ENCODE data around the gene IQGAP2. TPM values are rescaled to one million over a fixed set of nuclear protein-coding genes. Genes with fewer than 3 reads are reported as not detected.

Gene IQGAP2
- total and polyA plus RNA-seq, 2 of the 8 experiments (the other 6 are each of a cell fraction or from before 2014, with no cell fraction given): 19.7 to 66.0 TPM

DNA sequence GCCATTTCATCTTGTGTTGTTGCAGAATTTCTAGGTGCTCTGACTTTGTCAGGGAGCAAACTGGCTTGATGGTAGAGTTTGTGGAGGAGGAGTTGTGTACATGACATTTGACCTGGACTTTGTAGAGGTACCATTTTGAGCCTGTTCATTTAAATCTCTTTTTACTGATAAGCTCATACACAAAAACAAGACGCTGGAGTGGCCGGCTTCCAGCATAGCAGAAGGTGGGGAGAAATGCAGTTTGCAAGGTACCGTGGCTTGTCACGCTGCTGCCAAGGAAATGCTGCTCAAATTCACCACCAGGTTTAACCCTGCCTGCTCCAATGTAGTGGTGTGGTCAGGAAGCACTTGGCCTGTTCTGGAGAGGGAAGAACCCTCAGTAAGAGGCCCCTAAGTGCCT is 18.9 kb upstream of the IQGAP2 start:
- peak overlapping the region; percentile 84; the same call in 1 of the 2 replicates for H2AFZ ChIP-seq (ENCODE audit: low read length)
- no peak overlapping the region for H3K56ac ChIP-seq (replicated peaks; ENCODE audit: insufficient read length, low read depth, low read length)
- no peak overlapping the region for H2BK12ac ChIP-seq (ENCODE audit: low read depth, low read length)
- no peak overlapping the region for H3K4me2 ChIP-seq (ENCODE audit: insufficient read depth in 1 of 2, low read depth in 2 of 2, low read length in 2 of 2)
- no peak overlapping the region for H2BK120ac ChIP-seq (replicated peaks; ENCODE audit: low read depth, low read length)
- no peak overlapping the region for H3K18ac ChIP-seq (ENCODE audit: extremely low read depth, low read length)
- H3K36me3 ChIP-seq (ENCODE audit: control insufficient read depth in 2 of 4, insufficient read depth in 4 of 4, low read length in 3 of 4): no peaks in the 10 kb centered on the region
- no peak overlapping the region for H3K14ac ChIP-seq (ENCODE audit: insufficient read length)
- no peak overlapping the region for H2AK5ac ChIP-seq (ENCODE audit: low read depth, low read length)
- H3K79me1 ChIP-seq (ENCODE audit: low read depth, low read length): no peaks in the 10 kb centered on the region
- no peak for FAIRE-seq
- no peak overlapping the region for H3K9ac ChIP-seq (replicated peaks in 1 of 4; ENCODE audit: extremely low read depth in 1 of 4, low read depth in 3 of 4, low read length in 3 of 4)
- no peak overlapping the region for H2BK15ac ChIP-seq (ENCODE audit: low read length)
- DNase-seq (ENCODE audit: low read depth in 1 of 2, low spot score in 2 of 2): no peak
- H3K23ac ChIP-seq (ENCODE audit: insufficient read length): no peak overlapping the region
- no peaks in the 10 kb centered on the region for H3K79me2 ChIP-seq (ENCODE audit: control insufficient read depth in 1 of 2, insufficient read depth in 2 of 2, low read length in 2 of 2)
- no peaks in the 10 kb centered on the region for H3K27me3 ChIP-seq (replicated peaks in 1 of 4; ENCODE audit: control insufficient read depth in 3 of 4, extremely low read depth in 1 of 4, insufficient read depth in 3 of 4, low read length in 3 of 4)
- peak overlapping the region; percentile 65; the same call in 1 of the 2 replicates for H4K8ac ChIP-seq (ENCODE audit: extremely low read depth, insufficient read depth, low read length)
- no peaks in the 10 kb centered on the region for H3K9me3 ChIP-seq (ENCODE audit: insufficient read depth in 2 of 2, low read depth in 1 of 2, low read length in 1 of 2)
- no peaks in the 10 kb centered on the region for H3K23me2 ChIP-seq (ENCODE audit: low read depth, low read length)
- H2BK5ac ChIP-seq (ENCODE audit: low read depth, low read length): no peak overlapping the region
- ChIA-PET CTCF (ENCODE audit: partially characterized antibody) (interaction anchor here (0.9 to 1.8 kb wide), 6 partner anchors 10 to 238 kb away, joined by 3 to 4 read pairs (median 3); no protein-coding TSS in a partner anchor), POLR2A (ENCODE audit: partially characterized antibody) (interaction anchor here (0.6 kb wide), 1 partner anchor 339 kb away, joined by 3 read pairs; no protein-coding TSS in a partner anchor)
- no peak overlapping the region for H3K4ac ChIP-seq (replicated peaks; ENCODE audit: insufficient read length, low read depth, low read length)
- no peaks in the 10 kb centered on the region for H4K20me1 ChIP-seq (replicated peaks in 1 of 2; ENCODE audit: control insufficient read depth in 1 of 2, insufficient read depth in 2 of 2, low read length in 2 of 2)
- no peak overlapping the region for H3K4me3 ChIP-seq (ENCODE audit: extremely low read depth in 1 of 4, insufficient read depth in 2 of 4, low read depth in 3 of 4, low read length in 4 of 4)
- no peak overlapping the region for H4K91ac ChIP-seq (replicated peaks; ENCODE audit: insufficient read length, low read length)
- no peak overlapping the region for H2BK20ac ChIP-seq (ENCODE audit: low read length)
- H3K4me1 ChIP-seq (replicated peaks in 1 of 4; ENCODE audit: control insufficient read depth in 3 of 4, insufficient read depth in 4 of 4, low read length in 3 of 4): peaks cover 0 to 5% (median 2%) of the 10 kb centered on the region in 4 experiments; a peak in 4 of 7 replicates
- H3K27ac ChIP-seq (ENCODE audit: low read depth, low read length): no peak overlapping the region
- no peak overlapping the region for H4K5ac ChIP-seq (ENCODE audit: insufficient read length, low read depth, low read length)
- whole genome bisulfite sequencing, 2 experiments (ENCODE audit: extremely low coverage in 1 of 2, insufficient coverage in 1 of 2, insufficient read length in 1 of 2, insufficient replicate concordance in 2 of 2, low coverage in 1 of 2, low lambda C conversion rate in 2 of 2, missing lambda C conversion rate in 1 of 2): 74% methylated on average over 4 of the region's 4 CpGs; no CpG with 5 or more reads in 1 of the 2 experiments
- no peak for TF ChIP-seq EZH2 (IDR thresholded peaks at IDR 0.05; ENCODE audit: low read depth, low read length, severe bottlenecking)
- no peak for TF ChIP-seq HDAC2 (IDR thresholded peaks at IDR 0.05; ENCODE audit: borderline replicate concordance in 1 of 2, low read depth in 2 of 2, low read length in 2 of 2)
- no peak for TF ChIP-seq NRF1 (IDR thresholded peaks at IDR 0.05; ENCODE audit: low read depth, low read length)
- no peak for TF ChIP-seq ASH2L (IDR thresholded peaks at IDR 0.05; ENCODE audit: low read length)
- no peak for TF ChIP-seq ATF2 (IDR thresholded peaks at IDR 0.05; ENCODE audit: low read length)
- TF ChIP-seq ATF3 (IDR thresholded peaks at IDR 0.05; ENCODE audit: insufficient read depth, low read depth, low read length): no peak
- TF ChIP-seq TEAD4 (IDR thresholded peaks at IDR 0.05; ENCODE audit: low read depth, low read length): no peak
- no peak for TF ChIP-seq RFX5 (IDR thresholded peaks at IDR 0.05; ENCODE audit: borderline replicate concordance, low read depth, low read length)
- TF ChIP-seq NANOG (IDR thresholded peaks at IDR 0.05; ENCODE audit: insufficient read depth, low read depth, low read length, poor library complexity, severe bottlenecking): no peak
- no peak for TF ChIP-seq SUZ12 (IDR thresholded peaks at IDR 0.05; ENCODE audit: low read length)
- no peak for TF ChIP-seq SP1 (IDR thresholded peaks at IDR 0.05; ENCODE audit: low read depth, low read length)

All from H1 (cell line).